C4-2B (cell line): ENCODE data around the gene ZFHX2.

ENCODE experiments used
- H3K27ac ChIP-seq: fragments of 450-650 bp; 2 replicates; pipeline ENCODE4 v1.5.1; 2017
- ZFX ChIP-seq: fragments of 450-650 bp; IDR thresholded peaks from 2 replicates; pipeline ENCODE4 v1.6.1; 2017
- TF ChIP-seq, protein P1 (sequence below): fragments of 450-650 bp; conservative IDR thresholded peaks from 2 replicates; pipeline ENCODE4 v1.5.1; 2017; ENCODE audit warnings: mild to moderate bottlenecking

ZFHX2 gene

DNA sequence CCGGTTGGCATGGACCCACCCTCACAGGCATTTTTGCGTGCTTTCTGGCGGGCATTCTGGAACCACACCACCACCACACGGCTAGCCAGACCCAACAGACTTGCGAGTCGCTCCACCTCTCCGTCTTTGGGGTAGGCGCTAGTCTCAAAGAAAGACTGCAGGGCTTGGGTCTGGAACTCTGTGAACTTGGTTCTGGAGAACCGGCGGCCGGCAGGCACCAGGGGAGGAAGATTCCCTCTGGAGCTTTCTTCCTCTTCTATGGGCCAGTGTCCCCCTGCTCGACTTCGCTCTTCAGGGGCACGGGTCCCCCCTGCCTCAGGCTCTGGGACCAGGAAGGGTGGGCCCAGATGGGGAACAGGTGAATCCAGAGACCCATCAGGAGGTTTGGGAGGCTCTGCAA lies 26.6 kb downstream of the ZFHX2 start:
- H3K27ac ChIP-seq = no peak overlapping the region
- TF ChIP-seq, protein P1, sequence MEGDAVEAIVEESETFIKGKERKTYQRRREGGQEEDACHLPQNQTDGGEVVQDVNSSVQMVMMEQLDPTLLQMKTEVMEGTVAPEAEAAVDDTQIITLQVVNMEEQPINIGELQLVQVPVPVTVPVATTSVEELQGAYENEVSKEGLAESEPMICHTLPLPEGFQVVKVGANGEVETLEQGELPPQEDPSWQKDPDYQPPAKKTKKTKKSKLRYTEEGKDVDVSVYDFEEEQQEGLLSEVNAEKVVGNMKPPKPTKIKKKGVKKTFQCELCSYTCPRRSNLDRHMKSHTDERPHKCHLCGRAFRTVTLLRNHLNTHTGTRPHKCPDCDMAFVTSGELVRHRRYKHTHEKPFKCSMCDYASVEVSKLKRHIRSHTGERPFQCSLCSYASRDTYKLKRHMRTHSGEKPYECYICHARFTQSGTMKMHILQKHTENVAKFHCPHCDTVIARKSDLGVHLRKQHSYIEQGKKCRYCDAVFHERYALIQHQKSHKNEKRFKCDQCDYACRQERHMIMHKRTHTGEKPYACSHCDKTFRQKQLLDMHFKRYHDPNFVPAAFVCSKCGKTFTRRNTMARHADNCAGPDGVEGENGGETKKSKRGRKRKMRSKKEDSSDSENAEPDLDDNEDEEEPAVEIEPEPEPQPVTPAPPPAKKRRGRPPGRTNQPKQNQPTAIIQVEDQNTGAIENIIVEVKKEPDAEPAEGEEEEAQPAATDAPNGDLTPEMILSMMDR = no peak
- TF ChIP-seq ZFX = no peak

DNA sequence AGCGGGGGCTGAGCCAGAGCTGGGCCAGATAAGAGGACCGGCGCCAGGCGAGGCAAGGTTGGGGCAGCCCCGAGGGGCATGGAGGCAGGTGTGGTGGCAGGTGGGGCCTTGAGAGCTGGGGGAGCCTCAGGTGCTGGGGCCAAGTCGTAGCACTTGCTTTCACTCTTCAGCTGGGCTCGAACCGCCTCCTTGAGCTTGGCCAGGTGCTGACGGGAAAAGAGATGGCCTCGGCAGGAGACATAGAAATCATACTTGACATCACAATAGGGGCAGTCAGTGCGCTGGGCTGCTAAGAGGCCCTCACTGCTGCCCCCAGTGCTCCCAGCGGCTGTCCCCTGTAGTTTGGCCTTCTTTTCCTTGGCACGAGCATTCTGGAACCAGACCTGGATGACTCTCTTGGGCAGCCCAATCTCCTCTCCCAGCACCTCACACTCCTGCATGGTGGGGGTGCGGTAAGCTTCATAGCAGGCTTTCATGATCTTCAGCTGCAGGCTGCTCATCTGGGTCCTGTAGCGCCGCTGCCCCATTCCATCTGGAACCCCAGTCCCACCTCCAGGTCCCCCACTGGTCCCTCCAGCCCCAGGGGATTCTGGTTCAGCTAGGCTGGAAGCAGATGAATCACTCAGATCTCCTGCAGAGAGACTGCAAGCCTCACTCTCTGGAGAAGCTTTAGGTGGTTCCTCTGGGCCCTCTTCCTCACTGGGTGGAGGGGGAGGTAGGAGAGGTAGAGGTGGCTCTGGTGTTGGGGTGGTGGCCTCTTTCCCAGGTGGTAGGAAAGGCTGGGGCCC lies 28.1 kb downstream of the ZFHX2 start:
- H3K27ac ChIP-seq = no peak overlapping the region
- TF ChIP-seq ZFX = no peak
- TF ChIP-seq, protein P1 = no peak

DNA sequence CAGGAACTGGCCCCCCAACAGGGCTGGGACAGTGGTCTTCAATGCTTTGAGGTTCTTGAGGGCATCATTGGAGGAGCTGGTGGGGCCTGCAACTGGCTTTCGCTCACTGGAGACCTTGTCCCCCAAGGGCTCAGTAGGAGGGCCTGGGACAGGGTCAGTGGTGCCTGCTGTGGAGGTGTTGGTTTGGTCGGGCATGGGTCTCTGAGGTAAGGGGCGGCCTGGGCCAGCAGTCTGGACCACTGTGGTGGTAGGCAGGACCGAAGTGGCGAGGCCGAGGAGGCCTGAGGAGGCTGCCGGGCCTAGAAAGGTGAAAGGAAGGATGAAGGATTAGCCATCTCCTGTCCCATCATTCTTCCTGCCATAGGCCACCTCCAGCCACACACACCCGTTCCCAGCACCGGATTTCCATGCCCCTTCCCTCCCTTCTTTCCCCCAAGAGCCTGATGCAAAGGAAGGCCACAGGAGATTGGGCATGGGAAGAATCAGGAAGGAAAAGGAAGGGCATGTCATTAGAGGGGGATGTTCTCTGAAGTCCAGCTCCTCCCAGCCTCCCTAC lies 28.8 kb downstream of the ZFHX2 start:
- H3K27ac ChIP-seq = no peak overlapping the region
- TF ChIP-seq, protein P1 = no peak

DNA sequence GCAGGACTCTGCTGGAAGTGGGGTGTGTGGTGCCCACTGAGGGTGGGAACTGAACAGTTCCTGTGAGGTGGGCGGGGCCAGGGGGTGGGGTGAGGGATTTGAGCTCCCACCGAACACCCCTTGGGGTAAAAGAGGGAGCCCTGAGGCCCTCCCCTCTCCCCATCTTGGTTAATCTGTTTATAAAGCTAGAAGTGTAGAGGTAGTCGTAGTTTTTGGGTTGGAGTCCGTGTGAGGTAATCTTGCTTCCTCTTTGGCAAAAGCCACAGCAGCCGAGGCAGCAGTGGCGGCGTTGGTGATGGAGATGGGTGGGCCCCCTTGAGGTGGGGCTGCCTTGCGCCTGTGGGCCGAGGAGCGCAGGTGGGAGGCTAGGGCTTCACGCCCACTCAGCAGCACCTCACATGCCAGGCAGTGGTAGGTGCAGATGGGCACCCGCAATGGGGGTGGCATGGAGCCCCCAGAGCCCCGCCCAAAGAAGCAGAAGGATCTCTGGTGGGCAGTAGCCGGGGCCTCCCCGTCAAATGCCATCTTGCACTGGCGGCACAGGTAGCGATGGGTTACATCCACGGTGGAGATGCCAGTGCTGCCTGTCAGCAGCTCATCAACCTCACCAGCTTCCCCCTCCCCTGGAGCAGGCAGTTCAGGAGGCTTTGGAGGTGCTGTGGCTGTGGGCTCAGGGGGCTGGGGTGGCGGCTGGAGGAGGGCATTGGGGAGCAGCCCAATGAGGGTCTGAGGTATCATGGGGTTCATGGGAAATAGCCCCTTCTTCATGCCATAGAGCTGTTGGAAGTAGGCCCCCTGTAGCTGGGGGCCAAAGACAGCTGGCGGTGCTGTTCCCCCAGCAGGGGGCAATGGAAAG lies 29.6 kb downstream of the ZFHX2 start:
- H3K27ac ChIP-seq = no peak overlapping the region
- no peak for TF ChIP-seq ZFX
- TF ChIP-seq, protein P1 = no peak

DNA sequence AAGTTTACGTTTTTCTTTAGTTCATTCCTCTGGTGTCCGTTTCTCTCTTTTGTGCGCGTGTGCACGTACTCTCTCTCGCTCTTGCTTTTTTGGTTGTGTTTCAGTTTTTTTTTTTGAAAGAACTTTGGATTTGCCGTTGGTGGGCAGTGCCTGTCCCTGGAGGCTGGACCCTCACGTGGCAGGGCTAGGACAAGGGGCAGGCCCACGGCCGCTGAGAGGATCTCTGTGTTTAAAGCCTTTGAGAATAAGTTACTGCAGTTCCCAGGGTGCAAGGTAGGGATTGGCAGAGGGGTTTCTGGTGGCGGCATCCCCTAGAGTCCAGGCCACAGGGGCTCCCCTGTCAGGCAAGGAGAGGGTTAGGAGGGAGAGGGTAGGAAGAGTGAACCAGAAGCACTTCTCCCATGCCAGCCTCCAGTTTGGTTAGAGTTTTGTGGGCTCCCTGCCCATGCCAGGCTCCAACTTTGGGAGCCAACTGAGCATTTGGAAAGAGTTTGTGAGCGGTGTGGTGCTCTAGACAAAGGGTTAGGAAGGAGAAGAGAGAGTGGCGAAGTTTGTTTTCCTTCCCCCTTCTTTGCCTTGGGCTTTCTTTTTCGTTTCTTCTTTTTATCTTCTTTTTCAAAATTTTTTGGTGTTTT lies 30.5 kb downstream of the ZFHX2 start:
- TF ChIP-seq, protein P1 = no peak
- TF ChIP-seq ZFX = no peak
- H3K27ac ChIP-seq = no peak overlapping the region

DNA sequence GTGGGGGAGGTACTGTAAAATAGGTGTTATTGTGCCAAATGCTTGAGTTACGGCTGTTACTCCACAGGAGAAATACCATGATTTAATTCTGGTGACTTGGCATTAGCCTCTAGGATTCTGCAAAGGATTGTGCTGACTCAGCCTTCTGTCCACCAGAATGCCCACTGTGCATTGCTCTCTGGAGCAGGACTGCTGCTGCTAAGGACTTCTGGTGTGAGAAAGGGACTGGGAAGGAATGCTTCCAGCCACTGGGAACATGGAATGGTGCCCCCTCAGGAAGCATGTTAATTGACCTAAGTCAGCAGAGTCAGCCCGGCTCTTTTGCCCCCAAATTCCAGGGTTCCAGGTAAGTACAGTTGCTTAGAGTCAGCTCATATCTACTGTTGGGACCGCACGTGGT lies 32.9 kb downstream of the ZFHX2 start:
- TF ChIP-seq, protein P1 = no peak
- TF ChIP-seq ZFX = no peak
- H3K27ac ChIP-seq = no peak overlapping the region
